Measurements from ENCODE around the gene HSF2.
A peak's percentile ranks its signal among the peaks of the same experiment; 100 is the strongest.

HSF2 gene

GRCh38 chr6:122408240-122408639, 8.8 kb downstream of the HSF2 start:
- peaks cover 52% of the 10 kb centered on the region for H3K36me3 Mint-ChIP-seq (ENCODE audit: low read depth)
- DNase-seq (no peak), ATAC-seq (no peak)
- H3K27ac Mint-ChIP-seq: peak overlapping the region; percentile 94
- H3K4me1 Mint-ChIP-seq: peaks cover 76% of the 10 kb centered on the region
- H3K4me3 Mint-ChIP-seq: peak overlapping the region; percentile 78
- no peaks in the 10 kb centered on the region for H3K27me3 Mint-ChIP-seq
- H3K9me3 Mint-ChIP-seq: peaks cover 4% of the 10 kb centered on the region

- no peak for DNase-seq
- Mint-ChIP-seq H3K4me1 (peaks cover 70% of the 10 kb centered on the region), H3K27me3 (no peaks in the 10 kb centered on the region), H3K36me3 (ENCODE audit: low read depth) (peaks cover 56% of the 10 kb centered on the region), H3K4me3 (peak overlapping the region; percentile 78), H3K27ac (peak overlapping the region; percentile 94), H3K9me3 (peaks cover 4% of the 10 kb centered on the region)
- ATAC-seq: peak; percentile 65
These were observed 9.4 kb downstream of the HSF2 start for GRCh38 chr6:122408702-122409458.

GRCh38 chr6:122412001-122412400, 12.5 kb downstream of the HSF2 start:
- H3K4me3 Mint-ChIP-seq: no peak overlapping the region
- H3K4me1 Mint-ChIP-seq: peaks cover 45% of the 10 kb centered on the region
- ATAC-seq: no peak

GRCh38 chr6:122416825-122417224, 17.4 kb downstream of the HSF2 start:
- H3K9me3 Mint-ChIP-seq: no peaks in the 10 kb centered on the region
- H3K4me3 Mint-ChIP-seq: no peak overlapping the region
- DNase-seq (no peak), ATAC-seq (no peak)
- H3K27ac Mint-ChIP-seq: no peak overlapping the region
- H3K4me1 Mint-ChIP-seq: peaks cover 2% of the 10 kb centered on the region
- H3K27me3 Mint-ChIP-seq: no peaks in the 10 kb centered on the region
- peaks cover 40% of the 10 kb centered on the region for H3K36me3 Mint-ChIP-seq (ENCODE audit: low read depth)

More at GRCh38 chr6:122412001-122412400, 12.5 kb downstream of the HSF2 start:
- no peak overlapping the region for H3K27ac Mint-ChIP-seq
- peaks cover under 1% of the 10 kb centered on the region for H3K9me3 Mint-ChIP-seq
- DNase-seq: no peak
- no peaks in the 10 kb centered on the region for H3K27me3 Mint-ChIP-seq
- H3K36me3 Mint-ChIP-seq (ENCODE audit: low read depth): peaks cover 56% of the 10 kb centered on the region

- H3K27me3 Mint-ChIP-seq: no peaks in the 10 kb centered on the region
- peaks cover 7% of the 10 kb centered on the region for H3K4me1 Mint-ChIP-seq
- DNase-seq: no peak
- H3K27ac Mint-ChIP-seq: no peak overlapping the region
- no peaks in the 10 kb centered on the region for H3K9me3 Mint-ChIP-seq
- peaks cover 39% of the 10 kb centered on the region for H3K36me3 Mint-ChIP-seq (ENCODE audit: low read depth)
- no peak overlapping the region for H3K4me3 Mint-ChIP-seq
- ATAC-seq: no peak
These were observed 22.6 kb downstream of the HSF2 start for GRCh38 chr6:122422003-122422402.

GRCh38 chr6:122422614-122423267, 23.3 kb downstream of the HSF2 start:
- DNase-seq (no peak), ATAC-seq (peak; percentile 49)
- Mint-ChIP-seq H3K36me3 (ENCODE audit: low read depth) (peaks cover 43% of the 10 kb centered on the region), H3K4me1 (peaks cover 7% of the 10 kb centered on the region), H3K27me3 (no peaks in the 10 kb centered on the region), H3K4me3 (no peak overlapping the region), H3K27ac (no peak overlapping the region), H3K9me3 (no peaks in the 10 kb centered on the region)

- DNase-seq (no peak), ATAC-seq (no peak)
- Mint-ChIP-seq H3K27me3 (no peaks in the 10 kb centered on the region), H3K4me1 (peaks cover 7% of the 10 kb centered on the region), H3K27ac (no peak overlapping the region), H3K4me3 (no peak overlapping the region), H3K9me3 (no peaks in the 10 kb centered on the region), H3K36me3 (ENCODE audit: low read depth) (peaks cover 46% of the 10 kb centered on the region)
These were observed 24.3 kb downstream of the HSF2 start for GRCh38 chr6:122423734-122424133.

- H3K4me1 Mint-ChIP-seq: peaks cover 7% of the 10 kb centered on the region
- DNase-seq: no peak
- H3K9me3 Mint-ChIP-seq: no peaks in the 10 kb centered on the region
- H3K27me3 Mint-ChIP-seq: no peaks in the 10 kb centered on the region
- peaks cover 57% of the 10 kb centered on the region for H3K36me3 Mint-ChIP-seq (ENCODE audit: low read depth)
- no peak overlapping the region for H3K4me3 Mint-ChIP-seq
- H3K27ac Mint-ChIP-seq: no peak overlapping the region
- ATAC-seq: no peak
These were observed 27.1 kb downstream of the HSF2 start for GRCh38 chr6:122426597-122426996.

- Mint-ChIP-seq H3K27me3 (no peaks in the 10 kb centered on the region), H3K4me3 (no peak overlapping the region), H3K9me3 (no peaks in the 10 kb centered on the region), H3K36me3 (ENCODE audit: low read depth) (peaks cover 57% of the 10 kb centered on the region), H3K27ac (no peak overlapping the region), H3K4me1 (peaks cover 5% of the 10 kb centered on the region)
- ATAC-seq (no peak), DNase-seq (no peak)
These were observed 29.3 kb downstream of the HSF2 start for GRCh38 chr6:122428781-122429180.

GRCh38 chr6:122429323-122429722, 29.9 kb downstream of the HSF2 start:
- DNase-seq (no peak), ATAC-seq (no peak)
- no peak overlapping the region for H3K27ac Mint-ChIP-seq

GRCh38 chr6:122431780-122432179, 32.3 kb downstream of the HSF2 start:
- H3K27ac Mint-ChIP-seq: no peak overlapping the region
- DNase-seq: no peak
- no peak for ATAC-seq
- H3K36me3 Mint-ChIP-seq (ENCODE audit: low read depth): peaks cover 58% of the 10 kb centered on the region
- no peaks in the 10 kb centered on the region for H3K27me3 Mint-ChIP-seq
- H3K4me3 Mint-ChIP-seq: no peak overlapping the region
- no peaks in the 10 kb centered on the region for H3K9me3 Mint-ChIP-seq
- peaks cover 5% of the 10 kb centered on the region for H3K4me1 Mint-ChIP-seq

More at GRCh38 chr6:122429323-122429722, 29.9 kb downstream of the HSF2 start:
- Mint-ChIP-seq H3K9me3 (no peaks in the 10 kb centered on the region), H3K4me1 (peaks cover 5% of the 10 kb centered on the region), H3K4me3 (no peak overlapping the region), H3K27me3 (no peaks in the 10 kb centered on the region), H3K36me3 (ENCODE audit: low read depth) (peaks cover 57% of the 10 kb centered on the region)

GRCh38 chr6:122432816-122433215, 33.4 kb downstream of the HSF2 start:
- peaks cover 5% of the 10 kb centered on the region for H3K4me1 Mint-ChIP-seq
- H3K36me3 Mint-ChIP-seq (ENCODE audit: low read depth): peaks cover 60% of the 10 kb centered on the region
- DNase-seq (no peak), ATAC-seq (no peak)
- H3K4me3 Mint-ChIP-seq: no peak overlapping the region
- peak overlapping the region; percentile 13 for H3K27ac Mint-ChIP-seq
- peaks cover 8% of the 10 kb centered on the region for H3K9me3 Mint-ChIP-seq
- H3K27me3 Mint-ChIP-seq: no peaks in the 10 kb centered on the region

- no peak overlapping the region for H3K27ac Mint-ChIP-seq
- peaks cover 77% of the 10 kb centered on the region for H3K36me3 Mint-ChIP-seq (ENCODE audit: low read depth)
- peak; percentile 24 for ATAC-seq
- H3K27me3 Mint-ChIP-seq: no peaks in the 10 kb centered on the region
- DNase-seq: no peak
- no peak overlapping the region for H3K4me3 Mint-ChIP-seq
- peaks cover 36% of the 10 kb centered on the region for H3K9me3 Mint-ChIP-seq
- H3K4me1 Mint-ChIP-seq: no peaks in the 10 kb centered on the region
These were observed 39.5 kb downstream of the HSF2 start for GRCh38 chr6:122438975-122439374.

- H3K9me3 Mint-ChIP-seq: peaks cover 6% of the 10 kb centered on the region
- H3K27ac Mint-ChIP-seq: no peak overlapping the region
- ATAC-seq (no peak), DNase-seq (no peak)
- peaks cover 58% of the 10 kb centered on the region for H3K36me3 Mint-ChIP-seq (ENCODE audit: low read depth)
- peaks cover 7% of the 10 kb centered on the region for H3K4me1 Mint-ChIP-seq
- no peaks in the 10 kb centered on the region for H3K27me3 Mint-ChIP-seq
- H3K4me3 Mint-ChIP-seq: no peak overlapping the region
These were observed 45.8 kb downstream of the HSF2 start for GRCh38 chr6:122445274-122445673.

- DNase-seq: no peak
- Mint-ChIP-seq H3K9me3 (no peaks in the 10 kb centered on the region), H3K4me1 (peaks cover 7% of the 10 kb centered on the region), H3K4me3 (no peak overlapping the region), H3K27me3 (no peaks in the 10 kb centered on the region), H3K36me3 (ENCODE audit: low read depth) (peaks cover 55% of the 10 kb centered on the region), H3K27ac (no peak overlapping the region)
- ATAC-seq: no peak
These were observed 49.6 kb downstream of the HSF2 start for GRCh38 chr6:122449069-122449468.
